Measurements from ENCODE around the gene RMC1. TPM values are rescaled to one million over a fixed set of nuclear protein-coding genes. Genes with fewer than 3 reads are reported as not detected.

The RMC1 gene
- total and polyA plus RNA-seq, 12 donors: 10.2 to 61.7 (median 24.4) TPM

DNA sequence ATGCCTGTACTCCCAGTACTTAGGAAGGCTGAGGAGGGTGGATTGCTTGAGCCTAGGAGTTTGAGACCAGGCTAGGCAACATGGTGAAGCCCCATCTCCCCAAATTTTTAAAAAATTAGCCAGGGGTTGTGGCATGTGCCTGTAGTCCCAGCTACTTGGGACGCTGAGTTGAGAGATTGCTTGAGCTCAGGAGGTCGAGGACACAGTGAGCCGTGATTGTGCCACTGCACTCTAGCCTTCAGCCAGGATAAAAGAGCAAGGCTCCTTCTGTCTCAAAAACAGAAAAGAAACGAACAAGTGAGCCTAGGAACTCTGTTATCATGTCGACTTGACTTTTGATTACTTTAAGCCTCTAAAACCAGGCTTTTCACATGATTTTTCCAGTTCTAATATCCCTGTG is 69.3 kb downstream of the RMC1 start:
- TF ChIP-seq, protein P1, sequence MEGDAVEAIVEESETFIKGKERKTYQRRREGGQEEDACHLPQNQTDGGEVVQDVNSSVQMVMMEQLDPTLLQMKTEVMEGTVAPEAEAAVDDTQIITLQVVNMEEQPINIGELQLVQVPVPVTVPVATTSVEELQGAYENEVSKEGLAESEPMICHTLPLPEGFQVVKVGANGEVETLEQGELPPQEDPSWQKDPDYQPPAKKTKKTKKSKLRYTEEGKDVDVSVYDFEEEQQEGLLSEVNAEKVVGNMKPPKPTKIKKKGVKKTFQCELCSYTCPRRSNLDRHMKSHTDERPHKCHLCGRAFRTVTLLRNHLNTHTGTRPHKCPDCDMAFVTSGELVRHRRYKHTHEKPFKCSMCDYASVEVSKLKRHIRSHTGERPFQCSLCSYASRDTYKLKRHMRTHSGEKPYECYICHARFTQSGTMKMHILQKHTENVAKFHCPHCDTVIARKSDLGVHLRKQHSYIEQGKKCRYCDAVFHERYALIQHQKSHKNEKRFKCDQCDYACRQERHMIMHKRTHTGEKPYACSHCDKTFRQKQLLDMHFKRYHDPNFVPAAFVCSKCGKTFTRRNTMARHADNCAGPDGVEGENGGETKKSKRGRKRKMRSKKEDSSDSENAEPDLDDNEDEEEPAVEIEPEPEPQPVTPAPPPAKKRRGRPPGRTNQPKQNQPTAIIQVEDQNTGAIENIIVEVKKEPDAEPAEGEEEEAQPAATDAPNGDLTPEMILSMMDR (IDR thresholded peaks at IDR 0.05): no peak
- peak in 1 of 2 donors; percentile 40 for TF ChIP-seq POLR2A (IDR thresholded peaks at IDR 0.05)
- peak overlapping the region; percentile 73 to 91 (median 83) for H3K27ac ChIP-seq
- peaks cover 29 to 46% of the 10 kb centered on the region in 2 donors for H3K4me1 ChIP-seq (replicated peaks in 1 of 2)
- intact Hi-C loops (cut with DNase I): no loop called here
- no peak overlapping the region for H3K4me3 ChIP-seq
- H3K9me3 ChIP-seq (replicated peaks in 1 of 3): no peaks in the 10 kb centered on the region
- H3K36me3 ChIP-seq (replicated peaks in 1 of 2): peaks cover 0 to 41% of the 10 kb centered on the region in 2 donors
- no peaks in the 10 kb centered on the region for H3K27me3 ChIP-seq
- peak in 3 of 7 donors; percentile 45 to 72 (median 69) for DNase-seq
- 37 to 56% (median 51%) methylated on average over 5 of the region's 5 CpGs for WGBS, 4 donors

DNA sequence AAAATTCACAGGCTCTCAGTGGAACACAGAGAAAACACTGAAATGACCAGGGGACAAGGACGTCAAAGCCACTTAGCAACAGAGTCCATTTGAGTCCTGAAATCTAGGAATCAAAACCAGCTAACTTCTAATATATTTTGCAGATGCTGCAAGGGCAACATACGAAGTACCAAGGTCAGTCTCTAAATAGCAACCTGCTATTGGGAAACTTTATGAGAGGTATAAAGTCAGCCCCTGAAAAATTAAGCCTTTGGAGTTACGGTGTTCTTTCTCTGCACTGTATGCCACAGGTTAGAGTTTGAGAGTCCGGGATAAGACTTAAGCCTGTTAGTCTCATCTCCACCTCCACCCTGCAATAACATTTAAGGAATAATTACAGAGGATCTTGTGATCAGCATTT is 69.7 kb downstream of the RMC1 start:
- Histone ChIP-seq H3K4me1 (replicated peaks in 1 of 2) (peaks cover 29 to 47% of the 10 kb centered on the region in 2 donors), H3K9me3 (replicated peaks in 1 of 3) (no peaks in the 10 kb centered on the region), H3K27ac (peak overlapping the region; percentile 73 to 91 (median 83)), H3K27me3 (no peaks in the 10 kb centered on the region), H3K4me3 (no peak overlapping the region), H3K36me3 (replicated peaks in 1 of 2) (peaks cover 0 to 37% of the 10 kb centered on the region in 2 donors)
- intact Hi-C loops (cut with DNase I): no loop called here
- WGBS, 4 donors: 44 to 53% (median 49%) methylated on average over 4 of the region's 4 CpGs
- DNase-seq: no peak
- no peak for TF ChIP-seq POLR2A (IDR thresholded peaks at IDR 0.05)
- TF ChIP-seq, protein P1 (IDR thresholded peaks at IDR 0.05): no peak

DNA sequence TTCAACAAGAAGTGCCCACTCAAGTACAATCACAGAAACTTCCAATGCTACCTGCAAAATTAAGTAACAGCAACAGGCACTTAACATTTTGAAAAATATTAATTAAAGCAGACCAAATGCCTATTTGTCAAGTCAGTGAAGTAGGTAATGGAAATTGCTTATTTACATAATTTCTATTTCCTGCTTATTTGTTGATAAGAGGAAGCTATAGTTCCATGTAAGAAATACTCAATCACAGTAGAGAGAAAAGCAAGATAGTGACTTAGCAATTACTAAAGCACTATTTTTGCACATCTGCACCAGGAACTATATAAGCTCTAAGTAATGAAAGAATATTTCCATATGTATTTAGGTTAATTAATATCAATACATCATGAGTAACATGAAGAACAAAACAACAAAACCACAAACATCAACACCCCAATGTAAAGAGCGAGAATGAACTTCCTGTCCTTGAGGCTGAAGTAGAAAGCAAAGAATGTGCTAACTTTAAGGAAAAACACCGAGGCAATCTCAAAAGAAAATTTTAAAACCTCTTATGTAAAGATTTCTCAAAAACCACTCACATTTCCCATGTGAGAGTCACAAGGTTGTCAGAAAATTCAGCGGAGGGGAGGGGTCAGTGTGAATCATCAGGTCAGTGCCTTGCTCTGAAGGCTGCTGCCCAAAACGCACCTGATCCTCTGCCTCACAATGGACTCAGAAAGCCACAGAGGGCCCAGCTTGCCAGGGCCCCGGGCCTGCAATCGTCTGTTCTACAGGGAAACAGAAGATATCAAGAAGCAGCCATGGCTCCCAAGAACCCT is 70.5 kb downstream of the RMC1 start:
- Histone ChIP-seq H3K4me1 (replicated peaks in 1 of 2) (peaks cover 29 to 55% of the 10 kb centered on the region in 2 donors), H3K27me3 (no peaks in the 10 kb centered on the region), H3K27ac (peak overlapping the region; percentile 73 to 91 (median 83)), H3K9me3 (replicated peaks in 1 of 3) (no peaks in the 10 kb centered on the region), H3K4me3 (no peak overlapping the region), H3K36me3 (replicated peaks in 1 of 2) (peaks cover 0 to 29% of the 10 kb centered on the region in 2 donors)
- 27 to 38% (median 29%) methylated on average over 6 of the region's 6 CpGs for WGBS, 4 donors
- intact Hi-C loops (cut with DNase I): no loop called here
- TF ChIP-seq, protein P1 (IDR thresholded peaks at IDR 0.05): no peak
- TF ChIP-seq POLR2A (IDR thresholded peaks at IDR 0.05): peak in 1 of 2 donors; percentile 81
- DNase-seq: peak; percentile 82 to 93 (median 90)

DNA sequence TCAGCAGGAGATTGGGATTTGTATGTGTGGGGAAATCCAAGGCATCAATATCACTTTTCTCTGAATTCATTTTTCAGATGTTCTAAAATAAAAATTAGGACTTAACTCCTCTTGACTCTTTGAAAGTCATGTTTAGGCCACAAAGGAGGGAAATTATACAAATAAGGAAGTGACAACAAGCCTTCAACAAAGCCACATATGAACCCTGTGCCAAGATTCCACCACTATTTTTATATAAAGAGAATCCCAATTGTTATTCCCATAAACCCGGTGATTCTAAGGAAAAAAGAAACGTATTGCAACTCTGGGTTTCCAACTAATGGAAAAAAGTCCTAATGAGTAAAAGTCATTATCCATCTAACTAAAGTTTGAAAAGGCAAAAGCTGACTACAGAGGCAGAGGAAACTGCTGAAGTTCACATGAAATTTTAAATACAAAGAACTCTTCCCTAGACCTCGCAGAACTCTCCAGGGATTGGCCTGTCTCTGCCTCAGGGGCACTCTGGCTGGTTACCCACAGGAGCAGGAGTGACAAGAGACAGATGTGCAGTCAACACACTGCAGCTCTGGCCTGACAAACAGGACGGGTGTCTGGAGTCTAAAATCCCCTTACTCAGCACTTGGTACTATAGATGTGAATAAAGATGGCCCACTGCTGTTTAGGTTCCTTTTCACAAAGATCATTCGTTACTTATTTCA is 71.4 kb downstream of the RMC1 start:
- WGBS, 4 donors: 61 to 75% (median 72%) methylated on average over 5 of the region's 5 CpGs
- no peaks in the 10 kb centered on the region for H3K27me3 ChIP-seq
- DNase-seq: no peak
- no peaks in the 10 kb centered on the region for H3K9me3 ChIP-seq (replicated peaks in 1 of 3)
- no peak overlapping the region for H3K4me3 ChIP-seq
- peaks cover 29 to 64% of the 10 kb centered on the region in 2 donors for H3K4me1 ChIP-seq (replicated peaks in 1 of 2)
- no peak for TF ChIP-seq POLR2A (IDR thresholded peaks at IDR 0.05)
- TF ChIP-seq, protein P1 (IDR thresholded peaks at IDR 0.05): no peak
- peaks cover 0 to 20% of the 10 kb centered on the region in 2 donors for H3K36me3 ChIP-seq (replicated peaks in 1 of 2)
- peak overlapping the region; percentile 73 to 91 (median 83) for H3K27ac ChIP-seq
- intact Hi-C loops (cut with DNase I): no loop called here
